GM23338 (cell line): Measurements from ENCODE around the gene FLNB. TPM values are rescaled to one million over a fixed set of nuclear protein-coding genes. Genes with fewer than 3 reads are reported as not detected.

Experiments
- ATAC-seq: fragments of 200-7000 bp; cut with Tn5 transposase; 3 replicates; pipeline ENCODE4 v1.9.1; 2020
- DNase-seq: peaks from one replicate; pipeline ENCODE4 v3.0.0-alpha.2; 2015; ENCODE audit warnings: low spot score
- H2AFZ ChIP-seq: fragments of 200-600 bp; sonication (generic); 2 replicates; pipeline ENCODE4 v1.8.0; 2016; ENCODE audit warnings: antibody characterized with exemption, mild to moderate bottlenecking, moderate library complexity
- H3F3A ChIP-seq: fragments of 200-600 bp; sonication (generic); replicated peaks from 2 replicates; pipeline ENCODE4 v1.8.0; 2017; ENCODE audit warnings: antibody characterized with exemption, mixed run types, low read depth
- H3K27ac ChIP-seq: fragments of 200-600 bp; sonication (generic); 2 replicates; pipeline ENCODE4 v1.6.1; 2016; ENCODE audit warnings: low read depth
- H3K27me3 ChIP-seq: fragments of 200-600 bp; sonication (generic); 2 replicates; pipeline ENCODE4 v1.8.0; 2016; ENCODE audit warnings: mild to moderate bottlenecking, mixed run types, moderate library complexity; ENCODE audit not compliant: insufficient read depth
- H3K36me3 ChIP-seq: fragments of 200-600 bp; sonication (generic); 2 replicates; pipeline ENCODE4 v1.8.0; 2016; ENCODE audit warnings: mild to moderate bottlenecking; ENCODE audit not compliant: insufficient read depth
- H3K4me1 ChIP-seq: fragments of 200-600 bp; sonication (generic); 2 replicates; pipeline ENCODE4 v1.8.0; 2016; ENCODE audit warnings: mild to moderate bottlenecking, moderate library complexity; ENCODE audit not compliant: insufficient read depth
- H3K4me2 ChIP-seq: fragments of 200-600 bp; sonication (generic); 2 replicates; pipeline ENCODE4 v1.7.1; 2017; ENCODE audit warnings: mixed run types
- H3K4me3 ChIP-seq: fragments of 200-600 bp; sonication (generic); 2 replicates; pipeline ENCODE4 v1.6.1; 2016; ENCODE audit warnings: mixed run types
- H3K79me2 ChIP-seq: fragments of 200-600 bp; sonication (generic); replicated peaks from 2 replicates; pipeline ENCODE4 v1.8.0; 2017; ENCODE audit warnings: mild to moderate bottlenecking; ENCODE audit not compliant: insufficient read depth
- H3K9me2 ChIP-seq: fragments of 200-600 bp; sonication (generic); 2 replicates; pipeline ENCODE4 v1.8.0; 2017; ENCODE audit not compliant: insufficient read depth
- H4K20me1 ChIP-seq: fragments of 200-600 bp; sonication (generic); replicated peaks from 2 replicates; pipeline ENCODE4 v1.8.0; 2017; ENCODE audit warnings: mild to moderate bottlenecking; ENCODE audit not compliant: insufficient read depth
- H3K27ac Mint-ChIP-seq: 2 replicates; pipeline ENCODE4 v1.8.0; 2020; ENCODE audit warnings: inconsistent platforms, mild to moderate bottlenecking, moderate library complexity, mixed read lengths
- H3K27me3 Mint-ChIP-seq: 3 replicates; pipeline ENCODE4 v1.8.0; 2022; ENCODE audit warnings: low read depth, mild to moderate bottlenecking, moderate library complexity, mixed read lengths, inconsistent platforms; ENCODE audit not compliant: insufficient read depth, poor library complexity
- H3K36me3 Mint-ChIP-seq: 3 replicates; pipeline ENCODE4 v1.8.0; 2021; ENCODE audit warnings: low read depth, mild to moderate bottlenecking, inconsistent platforms, moderate library complexity, mixed read lengths
- H3K4me1 Mint-ChIP-seq: 3 replicates; pipeline ENCODE4 v1.8.0; 2020; ENCODE audit warnings: mild to moderate bottlenecking, inconsistent platforms, mixed read lengths
- H3K4me3 Mint-ChIP-seq: 3 replicates; pipeline ENCODE4 v1.8.0; 2021; ENCODE audit warnings: moderate library complexity, mild to moderate bottlenecking, inconsistent platforms, mixed read lengths
- H3K9me3 Mint-ChIP-seq: 3 replicates; pipeline ENCODE4 v1.8.0; 2020; ENCODE audit warnings: moderate library complexity, mild to moderate bottlenecking, inconsistent platforms, mixed read lengths
- CREB1 ChIP-seq: fragments of 250-450 bp; sonication (Bioruptor Pico); IDR thresholded peaks from 2 replicates; pipeline ENCODE4 v1.5.0; 2020; ENCODE audit warnings: low read depth, mild to moderate bottlenecking, moderate library complexity
- EZH2phosphoT487 ChIP-seq: fragments of 200-600 bp; sonication (generic); IDR thresholded peaks from one replicate; pipeline ENCODE4 v1.8.1; 2018; ENCODE audit warnings: antibody characterized with exemption; ENCODE audit not compliant: unreplicated experiment
- JUNB ChIP-seq: IDR thresholded peaks from one replicate; pipeline ENCODE4 v1.6.1; 2016; ENCODE audit warnings: antibody characterized with exemption; ENCODE audit not compliant: unreplicated experiment
- POLR2AphosphoS5 ChIP-seq: IDR thresholded peaks from 2 replicates; pipeline ENCODE4 v1.6.1; 2016; ENCODE audit warnings: antibody characterized with exemption, low read depth
- ZNF114 ChIP-seq: fragments of 250-450 bp; sonication (Bioruptor Pico); IDR thresholded peaks from 2 replicates; pipeline ENCODE4 v1.5.0; 2020; ENCODE audit warnings: mild to moderate bottlenecking, moderate library complexity
- polyA plus RNA-seq: library from polyadenylated mRNA; unstranded; fragments of >200 nt; fragmentation: Nextera tagmentation; extraction: Ambion mirVana; gene quantifications from 2 replicates; pipeline ENCODE4 v1.2.1, GENCODE V29; 2016
- total RNA-seq: library from RNA; depleted of rRNA; stranded (reverse); fragments of >200 nt; shearing (Covaris generic); gene quantifications from 2 replicates; pipeline ENCODE4 v1.2.3, GENCODE V29; 2014
- TF ChIP-seq, protein P1 (sequence below): IDR thresholded peaks from 2 replicates; pipeline ENCODE4 v1.6.1; 2016; ENCODE audit warnings: antibody characterized with exemption
- TF ChIP-seq, protein P2 (sequence below): IDR thresholded peaks from one replicate; pipeline ENCODE4 v1.6.1; 2018; ENCODE audit warnings: antibody characterized with exemption; ENCODE audit not compliant: unreplicated experiment
- TF ChIP-seq, protein P3 (sequence below): fragments of 250-450 bp; sonication (Bioruptor Pico); IDR thresholded peaks from 2 replicates; pipeline ENCODE4 v1.5.0; 2020; ENCODE audit warnings: mild to moderate bottlenecking, moderate library complexity

The FLNB gene
- total and polyA plus RNA-seq, 2 experiments from 2014 or later, result 39.7 to 179 TPM

DNA sequence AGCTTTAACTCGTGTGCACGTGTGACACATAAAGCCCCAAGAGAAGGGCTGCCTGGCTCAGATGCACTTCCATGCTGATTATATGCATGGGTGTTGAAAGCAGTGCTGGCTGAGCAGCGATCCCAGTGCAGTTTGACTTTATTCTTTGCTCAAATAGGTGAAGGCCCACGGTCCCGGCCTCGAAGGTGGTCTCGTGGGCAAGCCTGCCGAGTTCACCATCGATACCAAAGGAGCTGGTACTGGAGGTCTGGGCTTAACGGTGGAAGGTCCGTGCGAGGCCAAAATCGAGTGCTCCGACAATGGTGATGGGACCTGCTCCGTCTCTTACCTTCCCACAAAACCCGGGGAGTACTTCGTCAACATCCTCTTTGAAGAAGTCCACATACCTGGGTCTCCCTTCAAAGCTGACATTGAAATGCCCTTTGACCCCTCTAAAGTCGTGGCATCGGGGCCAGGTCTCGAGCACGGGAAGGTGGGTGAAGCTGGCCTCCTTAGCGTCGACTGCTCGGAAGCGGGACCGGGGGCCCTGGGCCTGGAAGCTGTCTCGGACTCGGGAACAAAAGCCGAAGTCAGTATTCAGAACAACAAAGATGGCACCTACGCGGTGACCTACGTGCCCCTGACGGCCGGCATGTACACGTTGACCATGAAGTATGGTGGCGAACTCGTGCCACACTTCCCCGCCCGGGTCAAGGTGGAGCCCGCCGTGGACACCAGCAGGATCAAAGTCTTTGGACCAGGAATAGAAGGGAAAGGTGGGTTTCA, 114.9 kb downstream of the FLNB start (continued):
- TF ChIP-seq POLR2AphosphoS5 (no peak), JUNB (no peak)
- TF ChIP-seq, protein P1, sequence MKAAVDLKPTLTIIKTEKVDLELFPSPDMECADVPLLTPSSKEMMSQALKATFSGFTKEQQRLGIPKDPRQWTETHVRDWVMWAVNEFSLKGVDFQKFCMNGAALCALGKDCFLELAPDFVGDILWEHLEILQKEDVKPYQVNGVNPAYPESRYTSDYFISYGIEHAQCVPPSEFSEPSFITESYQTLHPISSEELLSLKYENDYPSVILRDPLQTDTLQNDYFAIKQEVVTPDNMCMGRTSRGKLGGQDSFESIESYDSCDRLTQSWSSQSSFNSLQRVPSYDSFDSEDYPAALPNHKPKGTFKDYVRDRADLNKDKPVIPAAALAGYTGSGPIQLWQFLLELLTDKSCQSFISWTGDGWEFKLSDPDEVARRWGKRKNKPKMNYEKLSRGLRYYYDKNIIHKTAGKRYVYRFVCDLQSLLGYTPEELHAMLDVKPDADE, result no peak

DNA sequence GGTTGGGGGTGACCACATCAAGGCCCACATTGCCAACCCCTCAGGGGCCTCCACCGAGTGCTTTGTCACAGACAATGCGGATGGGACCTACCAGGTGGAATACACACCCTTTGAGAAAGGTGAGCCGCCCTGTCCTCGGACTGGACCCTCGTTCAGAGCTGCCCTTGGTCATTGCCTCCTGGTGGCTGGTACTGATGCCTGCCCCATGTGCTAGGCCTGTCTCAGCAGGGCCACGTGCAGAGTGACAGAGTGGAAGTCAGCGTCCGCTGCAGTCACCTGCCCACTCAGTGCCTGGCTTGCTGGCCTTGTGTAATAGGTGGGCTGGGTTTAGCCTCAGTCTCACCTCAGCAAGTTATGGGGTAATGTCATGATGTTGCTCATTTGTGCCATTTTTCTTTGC, 116.2 kb downstream of the FLNB start:
- ATAC-seq (no peak), DNase-seq (peak; percentile 33)
- Mint-ChIP-seq H3K27me3 (peaks cover 4% of the 10 kb centered on the region), H3K36me3 (peaks cover 88% of the 10 kb centered on the region), H3K27ac (no peak overlapping the region), H3K4me3 (no peak overlapping the region), H3K4me1 (no peaks in the 10 kb centered on the region), H3K9me3 (no peaks in the 10 kb centered on the region)
- no peak for TF ChIP-seq CREB1 (CRISPR knock-in tag)
- no peak for TF ChIP-seq EZH2phosphoT487
- TF ChIP-seq, protein P2, sequence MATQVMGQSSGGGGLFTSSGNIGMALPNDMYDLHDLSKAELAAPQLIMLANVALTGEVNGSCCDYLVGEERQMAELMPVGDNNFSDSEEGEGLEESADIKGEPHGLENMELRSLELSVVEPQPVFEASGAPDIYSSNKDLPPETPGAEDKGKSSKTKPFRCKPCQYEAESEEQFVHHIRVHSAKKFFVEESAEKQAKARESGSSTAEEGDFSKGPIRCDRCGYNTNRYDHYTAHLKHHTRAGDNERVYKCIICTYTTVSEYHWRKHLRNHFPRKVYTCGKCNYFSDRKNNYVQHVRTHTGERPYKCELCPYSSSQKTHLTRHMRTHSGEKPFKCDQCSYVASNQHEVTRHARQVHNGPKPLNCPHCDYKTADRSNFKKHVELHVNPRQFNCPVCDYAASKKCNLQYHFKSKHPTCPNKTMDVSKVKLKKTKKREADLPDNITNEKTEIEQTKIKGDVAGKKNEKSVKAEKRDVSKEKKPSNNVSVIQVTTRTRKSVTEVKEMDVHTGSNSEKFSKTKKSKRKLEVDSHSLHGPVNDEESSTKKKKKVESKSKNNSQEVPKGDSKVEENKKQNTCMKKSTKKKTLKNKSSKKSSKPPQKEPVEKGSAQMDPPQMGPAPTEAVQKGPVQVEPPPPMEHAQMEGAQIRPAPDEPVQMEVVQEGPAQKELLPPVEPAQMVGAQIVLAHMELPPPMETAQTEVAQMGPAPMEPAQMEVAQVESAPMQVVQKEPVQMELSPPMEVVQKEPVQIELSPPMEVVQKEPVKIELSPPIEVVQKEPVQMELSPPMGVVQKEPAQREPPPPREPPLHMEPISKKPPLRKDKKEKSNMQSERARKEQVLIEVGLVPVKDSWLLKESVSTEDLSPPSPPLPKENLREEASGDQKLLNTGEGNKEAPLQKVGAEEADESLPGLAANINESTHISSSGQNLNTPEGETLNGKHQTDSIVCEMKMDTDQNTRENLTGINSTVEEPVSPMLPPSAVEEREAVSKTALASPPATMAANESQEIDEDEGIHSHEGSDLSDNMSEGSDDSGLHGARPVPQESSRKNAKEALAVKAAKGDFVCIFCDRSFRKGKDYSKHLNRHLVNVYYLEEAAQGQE, result no peak
- no peak for TF ChIP-seq JUNB
- TF ChIP-seq ZNF114 (CRISPR knock-in tag), result no peak
- TF ChIP-seq, protein P3, sequence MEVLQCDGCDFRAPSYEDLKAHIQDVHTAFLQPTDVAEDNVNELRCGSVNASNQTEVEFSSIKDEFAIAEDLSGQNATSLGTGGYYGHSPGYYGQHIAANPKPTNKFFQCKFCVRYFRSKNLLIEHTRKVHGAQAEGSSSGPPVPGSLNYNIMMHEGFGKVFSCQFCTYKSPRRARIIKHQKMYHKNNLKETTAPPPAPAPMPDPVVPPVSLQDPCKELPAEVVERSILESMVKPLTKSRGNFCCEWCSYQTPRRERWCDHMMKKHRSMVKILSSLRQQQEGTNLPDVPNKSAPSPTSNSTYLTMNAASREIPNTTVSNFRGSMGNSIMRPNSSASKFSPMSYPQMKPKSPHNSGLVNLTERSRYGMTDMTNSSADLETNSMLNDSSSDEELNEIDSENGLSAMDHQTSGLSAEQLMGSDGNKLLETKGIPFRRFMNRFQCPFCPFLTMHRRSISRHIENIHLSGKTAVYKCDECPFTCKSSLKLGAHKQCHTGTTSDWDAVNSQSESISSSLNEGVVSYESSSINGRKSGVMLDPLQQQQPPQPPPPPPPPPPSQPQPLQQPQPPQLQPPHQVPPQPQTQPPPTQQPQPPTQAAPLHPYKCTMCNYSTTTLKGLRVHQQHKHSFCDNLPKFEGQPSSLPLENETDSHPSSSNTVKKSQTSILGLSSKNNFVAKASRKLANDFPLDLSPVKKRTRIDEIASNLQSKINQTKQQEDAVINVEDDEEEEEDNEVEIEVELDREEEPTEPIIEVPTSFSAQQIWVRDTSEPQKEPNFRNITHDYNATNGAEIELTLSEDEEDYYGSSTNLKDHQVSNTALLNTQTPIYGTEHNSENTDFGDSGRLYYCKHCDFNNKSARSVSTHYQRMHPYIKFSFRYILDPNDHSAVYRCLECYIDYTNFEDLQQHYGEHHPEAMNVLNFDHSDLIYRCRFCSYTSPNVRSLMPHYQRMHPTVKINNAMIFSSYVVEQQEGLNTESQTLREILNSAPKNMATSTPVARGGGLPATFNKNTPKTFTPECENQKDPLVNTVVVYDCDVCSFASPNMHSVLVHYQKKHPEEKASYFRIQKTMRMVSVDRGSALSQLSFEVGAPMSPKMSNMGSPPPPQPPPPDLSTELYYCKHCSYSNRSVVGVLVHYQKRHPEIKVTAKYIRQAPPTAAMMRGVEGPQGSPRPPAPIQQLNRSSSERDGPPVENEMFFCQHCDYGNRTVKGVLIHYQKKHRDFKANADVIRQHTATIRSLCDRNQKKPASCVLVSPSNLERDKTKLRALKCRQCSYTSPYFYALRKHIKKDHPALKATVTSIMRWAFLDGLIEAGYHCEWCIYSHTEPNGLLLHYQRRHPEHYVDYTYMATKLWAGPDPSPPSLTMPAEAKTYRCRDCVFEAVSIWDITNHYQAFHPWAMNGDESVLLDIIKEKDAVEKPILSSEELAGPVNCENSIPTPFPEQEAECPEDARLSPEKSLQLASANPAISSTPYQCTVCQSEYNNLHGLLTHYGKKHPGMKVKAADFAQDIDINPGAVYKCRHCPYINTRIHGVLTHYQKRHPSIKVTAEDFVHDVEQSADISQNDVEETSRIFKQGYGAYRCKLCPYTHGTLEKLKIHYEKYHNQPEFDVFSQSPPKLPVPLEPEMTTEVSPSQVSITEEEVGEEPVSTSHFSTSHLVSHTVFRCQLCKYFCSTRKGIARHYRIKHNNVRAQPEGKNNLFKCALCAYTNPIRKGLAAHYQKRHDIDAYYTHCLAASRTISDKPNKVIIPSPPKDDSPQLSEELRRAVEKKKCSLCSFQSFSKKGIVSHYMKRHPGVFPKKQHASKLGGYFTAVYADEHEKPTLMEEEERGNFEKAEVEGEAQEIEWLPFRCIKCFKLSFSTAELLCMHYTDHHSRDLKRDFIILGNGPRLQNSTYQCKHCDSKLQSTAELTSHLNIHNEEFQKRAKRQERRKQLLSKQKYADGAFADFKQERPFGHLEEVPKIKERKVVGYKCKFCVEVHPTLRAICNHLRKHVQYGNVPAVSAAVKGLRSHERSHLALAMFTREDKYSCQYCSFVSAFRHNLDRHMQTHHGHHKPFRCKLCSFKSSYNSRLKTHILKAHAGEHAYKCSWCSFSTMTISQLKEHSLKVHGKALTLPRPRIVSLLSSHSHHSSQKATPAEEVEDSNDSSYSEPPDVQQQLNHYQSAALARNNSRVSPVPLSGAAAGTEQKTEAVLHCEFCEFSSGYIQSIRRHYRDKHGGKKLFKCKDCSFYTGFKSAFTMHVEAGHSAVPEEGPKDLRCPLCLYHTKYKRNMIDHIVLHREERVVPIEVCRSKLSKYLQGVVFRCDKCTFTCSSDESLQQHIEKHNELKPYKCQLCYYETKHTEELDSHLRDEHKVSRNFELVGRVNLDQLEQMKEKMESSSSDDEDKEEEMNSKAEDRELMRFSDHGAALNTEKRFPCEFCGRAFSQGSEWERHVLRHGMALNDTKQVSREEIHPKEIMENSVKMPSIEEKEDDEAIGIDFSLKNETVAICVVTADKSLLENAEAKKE (CRISPR knock-in tag), result no peak
- Histone ChIP-seq H3F3A (no peaks in the 10 kb centered on the region), H3K4me3 (no peak overlapping the region), H3K27ac (no peak overlapping the region), H3K79me2 (no peaks in the 10 kb centered on the region; the same call in 1 of the 2 replicates), H2AFZ (no peak overlapping the region), H4K20me1 (peaks cover 10% of the 10 kb centered on the region; the same call in 1 of the 2 replicates), H3K27me3 (no peaks in the 10 kb centered on the region), H3K4me1 (no peaks in the 10 kb centered on the region), H3K36me3 (peaks cover 44% of the 10 kb centered on the region), H3K4me2 (no peak overlapping the region), H3K9me2 (no peaks in the 10 kb centered on the region)
